ENCODE data around the gene CEP170.

DNA sequence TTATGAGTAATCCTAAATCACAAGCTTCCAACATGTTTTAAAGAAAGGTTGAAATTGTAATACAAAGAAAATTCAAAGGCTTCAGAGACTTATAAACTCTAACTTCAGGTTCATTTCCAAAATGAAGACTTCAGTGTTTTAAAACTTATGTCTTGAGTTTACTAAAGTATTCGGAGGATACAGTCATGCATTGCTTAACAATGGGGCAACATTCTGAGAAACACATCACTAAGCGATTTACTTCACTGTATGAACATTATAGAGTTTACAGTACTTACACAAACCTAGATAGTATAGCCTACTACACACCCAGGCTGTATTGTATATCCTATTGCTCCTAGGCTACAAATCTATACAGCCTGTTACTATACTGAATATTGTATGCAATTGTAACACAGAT lies 38.3 kb downstream of the CEP170 start:
- TF ChIP-seq, protein P1, sequence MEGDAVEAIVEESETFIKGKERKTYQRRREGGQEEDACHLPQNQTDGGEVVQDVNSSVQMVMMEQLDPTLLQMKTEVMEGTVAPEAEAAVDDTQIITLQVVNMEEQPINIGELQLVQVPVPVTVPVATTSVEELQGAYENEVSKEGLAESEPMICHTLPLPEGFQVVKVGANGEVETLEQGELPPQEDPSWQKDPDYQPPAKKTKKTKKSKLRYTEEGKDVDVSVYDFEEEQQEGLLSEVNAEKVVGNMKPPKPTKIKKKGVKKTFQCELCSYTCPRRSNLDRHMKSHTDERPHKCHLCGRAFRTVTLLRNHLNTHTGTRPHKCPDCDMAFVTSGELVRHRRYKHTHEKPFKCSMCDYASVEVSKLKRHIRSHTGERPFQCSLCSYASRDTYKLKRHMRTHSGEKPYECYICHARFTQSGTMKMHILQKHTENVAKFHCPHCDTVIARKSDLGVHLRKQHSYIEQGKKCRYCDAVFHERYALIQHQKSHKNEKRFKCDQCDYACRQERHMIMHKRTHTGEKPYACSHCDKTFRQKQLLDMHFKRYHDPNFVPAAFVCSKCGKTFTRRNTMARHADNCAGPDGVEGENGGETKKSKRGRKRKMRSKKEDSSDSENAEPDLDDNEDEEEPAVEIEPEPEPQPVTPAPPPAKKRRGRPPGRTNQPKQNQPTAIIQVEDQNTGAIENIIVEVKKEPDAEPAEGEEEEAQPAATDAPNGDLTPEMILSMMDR (IDR thresholded peaks at IDR 0.05; ENCODE audit: borderline replicate concordance, extremely low read depth, low read length, poor library complexity, severe bottlenecking), result no peak
- TF ChIP-seq EZH2 (IDR thresholded peaks at IDR 0.05; ENCODE audit: borderline replicate concordance, low read depth, low read length, severe bottlenecking), result no peak
